CD4-positive, alpha-beta T cell (primary cell): ENCODE data around the gene GPR137. TPM values are rescaled to one million over a fixed set of nuclear protein-coding genes. Genes with fewer than 3 reads are reported as not detected.

Experiments
- ATAC-seq: fragments of 200-7000 bp; cut with Tn5 transposase; one replicate; pipeline ENCODE4 v1.10.0; 2022; ENCODE audit warnings: mild to moderate bottlenecking; ENCODE audit not compliant: poor library complexity
- CTCF ChIA-PET: fragments of 350-600 bp; sonication (Branson Sonifier 250); formaldehyde crosslinking; loops from one replicate; lab custom pipeline; 2021; ENCODE audit warnings: antibody characterized with exemption, inconsistent platforms; lab: Charles Lee
- POLR2A ChIA-PET: fragments of 350-600 bp; sonication (Branson Sonifier 250); formaldehyde crosslinking; loops from one replicate; lab custom pipeline; 2021; ENCODE audit warnings: antibody characterized with exemption, inconsistent platforms; lab: Charles Lee
- DNase-seq, 14 experiments: peaks; one replicate each; pipeline ENCODE4 v3.0.0-alpha.2; 2013 to 2020; ENCODE audit warnings: mixed read lengths in 2 of 14
- H3K27ac ChIP-seq, 2 donors: one replicate each; pipeline versions ENCODE4 v1.5.1 to v1.7.0; 2013; ENCODE audit warnings: low read length in 2 of 2, low read depth in 1 of 2, mild to moderate bottlenecking in 1 of 2
- H3K27me3 ChIP-seq, 2 experiments: 1 replicate in 1 of 2; 2 replicates in 1 of 2; pipeline versions ENCODE4 v1.6.1 to v1.7.0; 2013; ENCODE audit warnings: low read length in 2 of 2, control low read depth in 1 of 2, mild to moderate bottlenecking in 1 of 2, moderate library complexity in 1 of 2; ENCODE audit not compliant: insufficient read depth in 2 of 2, control insufficient read depth in 1 of 2
- H3K36me3 ChIP-seq: one replicate; pipeline ENCODE4 v1.6.1; 2013; ENCODE audit warnings: low read length, control low read depth; ENCODE audit not compliant: insufficient read depth
- H3K4me1 ChIP-seq: one replicate; pipeline ENCODE4 v1.6.1; 2013; ENCODE audit warnings: low read length, control low read depth; ENCODE audit not compliant: insufficient read depth
- H3K4me3 ChIP-seq: one replicate; pipeline ENCODE4 v1.5.1; 2013; ENCODE audit warnings: mild to moderate bottlenecking, low read length, moderate library complexity
- H3K9me3 ChIP-seq, 2 experiments: 1 replicate in 1 of 2; 2 replicates in 1 of 2; pipeline versions ENCODE4 v1.6.1 to v1.7.0; 2013; ENCODE audit warnings: low read length in 2 of 2, mild to moderate bottlenecking in 2 of 2, control low read depth in 1 of 2, moderate library complexity in 1 of 2; ENCODE audit not compliant: control insufficient read depth in 1 of 2, insufficient read depth in 1 of 2
- H3K27ac Mint-ChIP-seq: one replicate; pipeline ENCODE4 v1.8.0; 2020; ENCODE audit warnings: mixed read lengths
- H3K27me3 Mint-ChIP-seq: one replicate; pipeline ENCODE4 v1.8.0; 2021; ENCODE audit warnings: mixed read lengths
- H3K36me3 Mint-ChIP-seq: one replicate; pipeline ENCODE4 v1.8.0; 2021; ENCODE audit warnings: low read depth, mixed read lengths
- H3K4me1 Mint-ChIP-seq: one replicate; pipeline ENCODE4 v1.8.0; 2021; ENCODE audit warnings: low read depth, mixed read lengths
- H3K4me3 Mint-ChIP-seq: one replicate; pipeline ENCODE4 v1.8.0; 2020; ENCODE audit warnings: mild to moderate bottlenecking, mixed read lengths
- H3K9me3 Mint-ChIP-seq: one replicate; pipeline ENCODE4 v1.8.0; 2020; ENCODE audit warnings: mixed read lengths
- CTCF ChIP-seq: fragments of 200-600 bp; IDR thresholded peaks from one replicate; pipeline ENCODE4 v1.8.0; 2022; ENCODE audit warnings: antibody characterized with exemption, mild to moderate bottlenecking
- intact Hi-C, 2 experiments: fragments of 100-400 bp; cut with DNase I in 1 of 2; cut with micrococcal nuclease in 1 of 2; formaldehyde crosslinking; loops; one replicate each; pipeline versions ENCODE4 v1.15.1 to v1.9.0; 2023 to 2025; cut with DNase I, micrococcal nuclease
- total RNA-seq, 174 experiments: library from RNA in 2 of 174; stranded (reverse) in 2 of 174; gene quantifications; one replicate each; pipeline ENCODE4 v1.2.3 and lab custom pipeline; 2021 to 2026

GPR137 gene
- total RNA-seq, 2 experiments from 2014 or later, result 13.8 to 16.6 TPM

DNA sequence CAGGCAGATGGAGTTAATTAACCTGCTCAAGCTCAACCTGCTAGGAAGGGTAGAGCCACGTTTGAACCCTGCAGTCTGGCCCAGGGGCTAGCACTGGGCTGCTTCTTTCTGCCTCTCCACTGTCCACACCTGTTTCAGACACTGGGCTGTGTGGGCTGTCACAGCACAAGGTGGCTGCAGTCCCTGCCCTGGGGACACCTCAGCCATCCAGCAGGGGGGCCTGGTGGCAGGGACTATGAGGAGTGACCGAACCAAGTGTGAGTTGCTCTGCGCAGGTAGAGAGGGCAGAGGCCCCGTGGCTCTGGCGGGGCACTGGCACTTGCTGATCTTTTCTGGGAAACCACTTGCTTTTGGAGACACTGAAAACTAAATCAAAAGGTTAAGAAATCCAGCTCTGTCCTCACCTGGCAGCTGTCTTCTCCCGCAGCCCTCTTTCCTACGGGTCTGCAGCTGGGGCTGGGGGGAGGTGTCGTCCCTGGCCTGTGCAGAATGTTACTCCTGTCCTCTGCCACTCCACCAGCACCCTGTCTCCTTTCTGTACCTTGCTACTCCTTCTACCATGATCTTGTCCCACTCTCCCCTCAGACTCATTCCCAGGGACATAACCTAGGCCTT is 7.0 kb upstream of the GPR137 start:
- Histone ChIP-seq H3K36me3 (peaks cover 33% of the 10 kb centered on the region), H3K9me3 (no peaks in the 10 kb centered on the region), H3K27me3 (no peaks in the 10 kb centered on the region), H3K4me3 (no peak overlapping the region), H3K27ac (no peak overlapping the region), H3K4me1 (peaks cover 12% of the 10 kb centered on the region)
- Mint-ChIP-seq H3K27me3 (no peaks in the 10 kb centered on the region), H3K4me3 (no peak overlapping the region), H3K27ac (no peak overlapping the region), H3K9me3 (no peaks in the 10 kb centered on the region), H3K36me3 (peaks cover 6% of the 10 kb centered on the region), H3K4me1 (peaks cover 14% of the 10 kb centered on the region)
- DNase-seq, result no peak
- ChIA-PET POLR2A (no interaction called here), CTCF (interaction anchor here (1.2 kb wide), 1 partner anchor 26 kb away, joined by 4 read pairs; no protein-coding TSS in a partner anchor)
- no peak for TF ChIP-seq CTCF
- intact Hi-C loops, result no loop called here
- no peak for ATAC-seq

DNA sequence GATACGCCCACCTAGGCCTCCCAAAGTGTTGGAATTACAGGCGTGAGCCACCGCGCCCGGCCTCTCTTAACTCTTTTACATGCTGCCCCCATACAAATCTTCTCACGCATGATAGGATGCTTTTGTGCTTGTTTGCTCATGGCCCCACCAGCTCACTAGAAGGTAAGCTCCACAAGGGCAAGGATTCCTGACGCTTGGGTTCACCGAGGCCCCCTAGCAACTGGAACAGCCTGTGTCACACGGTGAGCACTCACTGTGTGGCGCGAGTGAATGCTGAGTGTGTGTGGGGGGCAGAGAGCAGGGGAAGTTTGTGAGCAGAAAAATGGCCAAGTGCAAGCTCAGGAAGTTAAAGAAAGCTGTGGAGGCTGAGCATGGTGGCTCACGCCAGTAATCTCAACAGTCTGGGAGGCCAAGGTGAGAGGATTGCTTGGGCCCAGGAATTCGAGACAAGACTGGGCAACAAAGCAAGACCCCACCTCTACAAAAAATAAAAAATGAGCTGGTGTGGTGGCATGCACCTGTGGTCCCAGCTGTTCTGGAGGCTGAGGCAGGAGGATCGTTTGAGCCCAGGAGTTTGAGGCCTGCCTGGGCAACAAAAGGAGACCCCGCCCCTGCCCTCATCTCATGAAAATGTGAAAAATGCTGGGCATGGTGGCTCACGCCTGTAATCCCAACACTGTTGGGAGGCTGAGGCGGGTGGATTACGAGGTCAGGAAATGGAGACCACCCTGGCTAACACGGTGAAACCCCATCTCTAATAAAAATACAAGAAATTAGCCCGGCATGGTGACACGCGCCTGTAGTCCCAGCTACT is 3.5 kb upstream of the GPR137 start:
- ChIA-PET POLR2A (interaction anchor here (1.1 to 5.3 kb wide), 2 partner anchors 12 to 76 kb away, joined by 3 to 125 read pairs; partner anchors contain the start of gene FERMT3), CTCF (interaction anchor here (1.2 to 5.8 kb wide), 3 partner anchors 11 to 461 kb away, joined by 3 to 36 read pairs (median 7); no protein-coding TSS in a partner anchor)
- Mint-ChIP-seq H3K9me3 (no peaks in the 10 kb centered on the region), H3K4me3 (peak overlapping the region; percentile 45), H3K27ac (no peak overlapping the region), H3K4me1 (peaks cover 21% of the 10 kb centered on the region), H3K36me3 (peaks cover 11% of the 10 kb centered on the region), H3K27me3 (no peaks in the 10 kb centered on the region)
- peaks cover 19% of the 10 kb centered on the region for H3K36me3 ChIP-seq
- no peaks in the 10 kb centered on the region for H3K27me3 ChIP-seq
- H3K4me3 ChIP-seq, result no peak overlapping the region
- ATAC-seq (no peak), DNase-seq (no peak)
- H3K4me1 ChIP-seq, result peaks cover 34% of the 10 kb centered on the region
- intact Hi-C loops, result no loop called here
- H3K9me3 ChIP-seq, result no peaks in the 10 kb centered on the region
- TF ChIP-seq CTCF, result no peak
- no peak overlapping the region for H3K27ac ChIP-seq

DNA sequence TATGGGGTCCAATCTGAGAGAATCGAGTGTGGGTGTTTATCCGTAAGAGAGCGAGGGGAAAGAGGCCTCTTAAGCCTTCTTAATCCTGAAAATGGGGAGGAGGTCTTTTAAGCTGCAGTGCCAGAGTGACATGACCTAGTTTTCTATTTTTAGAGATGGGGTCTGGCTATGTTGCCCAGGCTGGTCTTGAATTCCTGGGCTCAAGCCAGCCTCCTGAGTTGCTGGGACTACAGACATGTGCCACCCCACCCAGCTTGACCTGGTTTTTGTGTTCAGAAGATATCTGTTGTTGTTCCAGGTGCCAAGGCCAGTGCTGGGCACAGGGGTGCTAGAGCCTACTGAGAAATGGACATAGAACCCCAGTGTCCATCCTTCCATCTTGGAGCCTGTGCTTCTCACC is 2.6 kb upstream of the GPR137 start:
- Histone ChIP-seq H3K4me3 (no peak overlapping the region), H3K9me3 (no peaks in the 10 kb centered on the region), H3K27ac (no peak overlapping the region), H3K36me3 (peaks cover 19% of the 10 kb centered on the region), H3K27me3 (no peaks in the 10 kb centered on the region), H3K4me1 (peaks cover 37% of the 10 kb centered on the region)
- DNase-seq, result no peak
- intact Hi-C loops, result no loop called here
- peaks cover 21% of the 10 kb centered on the region for H3K4me1 Mint-ChIP-seq
- POLR2A ChIA-PET, result interaction anchor here (1.1 to 5.3 kb wide), 2 partner anchors 13 to 77 kb away, joined by 3 to 125 read pairs; partner anchors contain the start of gene FERMT3
- ATAC-seq, result no peak
- no peaks in the 10 kb centered on the region for H3K27me3 Mint-ChIP-seq
- peak overlapping the region; percentile 97 for H3K27ac Mint-ChIP-seq
- no peak for TF ChIP-seq CTCF
- H3K9me3 Mint-ChIP-seq, result no peaks in the 10 kb centered on the region
- H3K36me3 Mint-ChIP-seq, result peaks cover 11% of the 10 kb centered on the region
- CTCF ChIA-PET, result interaction anchor here (1.2 to 5.8 kb wide), 4 partner anchors 12 to 460 kb away, joined by 3 to 36 read pairs (median 14); partner anchors contain the start of gene CATSPERZ
- peak overlapping the region; percentile 74 for H3K4me3 Mint-ChIP-seq
